GM19238 (cell line): ENCODE measurements around the gene ZSWIM1.
A peak's percentile ranks its signal among the peaks of the same experiment; 100 is the strongest.

Experiments used
- DNase-seq: peaks from one replicate; pipeline ENCODE4 v3.0.0; 2011; ENCODE audit warnings: low spot score; ENCODE audit not compliant: insufficient read length

Gene ZSWIM1

GRCh38 chr20:45907219-45907948, 26.4 kb downstream of the ZSWIM1 start:
- no peak for DNase-seq

- DNase-seq: no peak
These were observed 27.1 kb downstream of the ZSWIM1 start for GRCh38 chr20:45908084-45908483.

GRCh38 chr20:45909336-45909808, 28.3 kb downstream of the ZSWIM1 start:
- no peak for DNase-seq

GRCh38 chr20:45909817-45910669, 29.0 kb downstream of the ZSWIM1 start:
- DNase-seq: no peak

GRCh38 chr20:45910670-45911485, 29.9 kb downstream of the ZSWIM1 start:
- peak; percentile 95 for DNase-seq

GRCh38 chr20:45911486-45912343, 30.7 kb downstream of the ZSWIM1 start, which contains the start of gene PLTP:
Gene PLTP (minus strand): TSS chr20:45912155. CDS start chr20:45911452, 703 bp downstream.
- no peak for DNase-seq

GRCh38 chr20:45912344-45912682, 31.3 kb downstream of the ZSWIM1 start:
- DNase-seq: no peak

GRCh38 chr20:45913116-45913515, 32.1 kb downstream of the ZSWIM1 start:
- no peak for DNase-seq

- no peak for DNase-seq
These were observed 36.7 kb downstream of the ZSWIM1 start for GRCh38 chr20:45917790-45918141.

- no peak for DNase-seq
These were observed 37.2 kb downstream of the ZSWIM1 start for GRCh38 chr20:45918182-45918737.

- DNase-seq: no peak
These were observed 37.9 kb downstream of the ZSWIM1 start for GRCh38 chr20:45918779-45919537.

GRCh38 chr20:45919542-45920399, 38.7 kb downstream of the ZSWIM1 start:
- no peak for DNase-seq

GRCh38 chr20:45920462-45921336, 39.7 kb downstream of the ZSWIM1 start:
- DNase-seq: no peak

- DNase-seq: no peak
These were observed 40.5 kb downstream of the ZSWIM1 start for GRCh38 chr20:45921337-45922189.

GRCh38 chr20:45924391-45925261, 43.6 kb downstream of the ZSWIM1 start:
- DNase-seq: no peak
